ENCODE data around the gene CGA.

DNA sequence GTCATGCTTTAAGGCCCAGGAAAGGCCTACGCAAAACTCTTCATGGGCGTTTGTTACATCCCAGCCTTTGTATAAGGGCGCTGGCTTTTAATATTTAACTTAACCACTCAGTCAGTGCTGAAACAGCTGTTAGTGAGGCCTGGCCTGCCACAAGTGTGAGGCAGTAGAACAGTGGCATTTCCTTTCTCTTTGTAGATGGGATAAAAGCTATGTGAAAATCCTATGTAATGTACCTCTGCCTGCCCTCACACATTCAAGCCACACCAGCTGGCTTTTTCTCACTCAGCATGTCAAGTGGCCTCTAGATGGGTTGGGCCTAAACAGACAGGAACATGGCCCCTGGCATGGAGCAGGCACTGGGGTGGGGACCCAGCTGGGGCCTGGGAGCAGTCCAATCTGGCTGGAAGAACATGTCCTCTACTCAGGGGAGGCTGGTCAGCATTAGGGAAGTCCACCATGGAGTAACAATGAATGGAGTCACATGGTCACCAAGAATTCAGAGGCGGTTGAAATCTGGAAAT, 20.7 kb downstream of the CGA start:
- TF ChIP-seq CTCF (IDR thresholded peaks at IDR 0.05; ENCODE audit: poor library complexity, severe bottlenecking) = no peak
- no peak for TF ChIP-seq REST (IDR thresholded peaks at IDR 0.05; ENCODE audit: borderline replicate concordance)
- no peak for TF ChIP-seq POLR2AphosphoS5 (IDR thresholded peaks at IDR 0.05)
